ENCODE data around the gene BPIFB1.

GRCh38 chr20:33282196-33282934 lies 649 bp upstream of the BPIFB1 start:
- TF ChIP-seq ZNF274 (IDR thresholded peaks at IDR 0.05; ENCODE audit: low read depth, low read length): no peak
- no peak for TF ChIP-seq YY1 (IDR thresholded peaks at IDR 0.05; ENCODE audit: insufficient read depth, insufficient read length)
- TF ChIP-seq SUZ12 (IDR thresholded peaks at IDR 0.05; ENCODE audit: extremely low read depth, insufficient read depth, insufficient read length): no peak
